T-cell (primary cell): ENCODE results near the gene MYBL2. TPM values are rescaled to one million over a fixed set of nuclear protein-coding genes. Genes with fewer than 3 reads are reported as not detected.
A peak's percentile ranks its signal among the peaks of the same experiment; 100 is the strongest.

Experiments used
- ATAC-seq, 4 experiments: fragments of 200-7000 bp in 3 of 4; fragments of 150-1000 bp in 1 of 4; cut with Tn5 transposase; replicated peaks in 1 of 4; 1 replicate in 3 of 4; 2 replicates in 1 of 4; pipeline ENCODE4 v1.10.0; 2021; ENCODE audit warnings: moderate library complexity in 3 of 4, mild to moderate bottlenecking in 2 of 4, moderate number of reproducible peaks in 1 of 4
- CTCF ChIA-PET, 2 donors: fragments of 300-600 bp; sonication (Branson Sonifier 250); formaldehyde crosslinking; loops; one replicate each; lab custom pipeline; 2022; ENCODE audit warnings: antibody characterized with exemption in 2 of 2; lab: Charles Lee
- POLR2A ChIA-PET, 2 donors: fragments of 300-600 bp; sonication (Branson Sonifier 250); formaldehyde crosslinking; loops; one replicate each; lab custom pipeline; 2022; ENCODE audit warnings: antibody characterized with exemption in 2 of 2; lab: Charles Lee
- DNase-seq, 35 experiments: peaks; one replicate each; pipeline versions ENCODE4 v3.0.0 to v3.0.0-alpha.2; 2013 to 2023
- H3K27ac ChIP-seq: one replicate; pipeline ENCODE4 v1.5.1; 2013; ENCODE audit warnings: low read length
- H3K27me3 ChIP-seq, 2 experiments: replicated peaks in 1 of 2; 1 replicate in 1 of 2; 2 replicates in 1 of 2; pipeline versions ENCODE4 v1.6.1 to v1.7.0; 2013; ENCODE audit warnings: low read length in 1 of 2, mixed read lengths in 1 of 2; ENCODE audit not compliant: control insufficient read depth in 2 of 2, insufficient read depth in 2 of 2; ENCODE audit errors: extremely low read depth in 1 of 2
- H3K36me3 ChIP-seq, 2 donors: 1 replicate in 1 of 2; 2 replicates in 1 of 2; pipeline versions ENCODE4 v1.6.1 to v1.7.0; 2013; ENCODE audit warnings: low read length in 1 of 2; ENCODE audit not compliant: control insufficient read depth in 2 of 2, insufficient read depth in 1 of 2; ENCODE audit errors: extremely low read depth in 1 of 2
- H3K4me1 ChIP-seq, 2 experiments: 1 replicate in 1 of 2; 2 replicates in 1 of 2; pipeline versions ENCODE4 v1.6.1 to v1.7.0; 2013; ENCODE audit warnings: low read length in 2 of 2, mixed read lengths in 1 of 2; ENCODE audit not compliant: insufficient read depth in 2 of 2, control insufficient read depth in 1 of 2; ENCODE audit errors: extremely low read depth in 1 of 2
- H3K4me3 ChIP-seq, 2 donors: 1 replicate in 1 of 2; 2 replicates in 1 of 2; pipeline versions ENCODE4 v1.5.1 to v1.7.0; 2013; ENCODE audit warnings: mild to moderate bottlenecking in 2 of 2, low read length in 1 of 2, moderate library complexity in 1 of 2; ENCODE audit not compliant: control insufficient read depth in 1 of 2; ENCODE audit errors: extremely low read depth in 1 of 2
- H3K9me3 ChIP-seq: 2 replicates; pipeline ENCODE4 v1.7.0; 2013
- H3K27ac Mint-ChIP-seq, 2 donors: one replicate each; pipeline ENCODE4 v1.8.0; 2020 to 2021; ENCODE audit warnings: mild to moderate bottlenecking in 2 of 2, mixed read lengths in 2 of 2
- H3K27me3 Mint-ChIP-seq, 2 donors: one replicate each; pipeline ENCODE4 v1.8.0; 2021 to 2022; ENCODE audit warnings: mixed read lengths in 2 of 2
- H3K36me3 Mint-ChIP-seq: one replicate; pipeline ENCODE4 v1.8.0; 2021; ENCODE audit warnings: mixed read lengths
- H3K4me1 Mint-ChIP-seq, 3 donors: one replicate each; pipeline ENCODE4 v1.8.0; 2020 to 2022; ENCODE audit warnings: mixed read lengths in 3 of 3, mild to moderate bottlenecking in 1 of 3
- H3K4me3 Mint-ChIP-seq, 3 donors: one replicate each; pipeline ENCODE4 v1.8.0; 2020 to 2022; ENCODE audit warnings: mild to moderate bottlenecking in 3 of 3, mixed read lengths in 3 of 3, moderate library complexity in 3 of 3
- H3K9me3 Mint-ChIP-seq, 3 donors: one replicate each; pipeline ENCODE4 v1.8.0; 2020 to 2022; ENCODE audit warnings: mixed read lengths in 3 of 3
- WGBS: methylation state at CpG from one replicate; pipeline ENCODE4 v1.1.5; 2013; ENCODE audit warnings: missing lambda C conversion rate; ENCODE audit not compliant: insufficient coverage; 5-methylcytosine and 5-hydroxymethylcytosine counted together
- total RNA-seq, 35 experiments: library from RNA in 6 of 35; stranded (reverse) in 6 of 35; fragments of 120-200 nt in 1 of 35; gene quantifications; one replicate each; pipeline versions ENCODE4 v1.2.1 to v1.2.4 and lab custom pipeline; 2013 to 2026

The MYBL2 gene
- total RNA-seq, 5 donors from 2014 or later (not counting 1 experiment from before 2014, with no cell fraction given): 1.2 to 3.0 (median 1.4) TPM

GRCh38 chr20:43665466-43666176 is 1.3 kb upstream of the MYBL2 start:
- Mint-ChIP-seq H3K27ac (no peak overlapping the region), H3K9me3 (no peaks in the 10 kb centered on the region), H3K27me3 (peaks cover 18 to 30% of the 10 kb centered on the region in 2 donors), H3K4me3 (peak overlapping the region; percentile 32 to 65 (median 59)), H3K4me1 (peaks cover 0 to 11% (median 4%) of the 10 kb centered on the region in 3 donors), H3K36me3 (no peaks in the 10 kb centered on the region)
- Histone ChIP-seq H3K36me3 (no peaks in the 10 kb centered on the region), H3K9me3 (no peaks in the 10 kb centered on the region), H3K27me3 (peaks cover 0 to 44% of the 10 kb centered on the region in 2 experiments), H3K27ac (no peak overlapping the region), H3K4me1 (peaks cover 4 to 15% of the 10 kb centered on the region in 2 experiments), H3K4me3 (no peak overlapping the region)
- 60% methylated on average over 3 of the region's 6 CpGs for WGBS
- ChIA-PET CTCF (interaction anchor here in 1 of 2 donors (0.6 kb wide), 1 partner anchor 75 kb away, joined by 3 read pairs; the partner anchor contains the start of gene IFT52), POLR2A (no interaction called here)
- ATAC-seq: no peak
- DNase-seq: no peak

- Mint-ChIP-seq H3K27me3 (peaks cover 23 to 30% of the 10 kb centered on the region in 2 donors), H3K36me3 (no peaks in the 10 kb centered on the region), H3K9me3 (no peaks in the 10 kb centered on the region), H3K27ac (no peak overlapping the region), H3K4me1 (peaks cover 0 to 11% (median 4%) of the 10 kb centered on the region in 3 donors), H3K4me3 (peak overlapping the region; percentile 21 to 47 (median 24))
- Histone ChIP-seq H3K36me3 (no peaks in the 10 kb centered on the region), H3K9me3 (no peaks in the 10 kb centered on the region), H3K4me3 (peak overlapping the region; percentile 5 to 40), H3K27ac (no peak overlapping the region), H3K27me3 (peaks cover 0 to 47% of the 10 kb centered on the region in 2 experiments), H3K4me1 (peaks cover 4 to 15% of the 10 kb centered on the region in 2 experiments)
- ATAC-seq: peak in 2 of 4 experiments; percentile 2 to 15
- POLR2A ChIA-PET: interaction anchor here in 1 of 2 donors (0.6 to 0.9 kb wide), 2 partner anchors 60 to 641 kb away, joined by 3 to 8 read pairs; no protein-coding TSS in a partner anchor
- CTCF ChIA-PET: no interaction called here
- DNase-seq: no peak
- 8% methylated on average over 26 of the region's 34 CpGs for WGBS
Measured at GRCh38 chr20:43667341-43668132, 623 bp downstream of the MYBL2 start.

GRCh38 chr20:43669332-43669731 is 2.4 kb downstream of the MYBL2 start:
- CTCF ChIA-PET: no interaction called here
- Histone ChIP-seq H3K27ac (no peak overlapping the region), H3K9me3 (no peaks in the 10 kb centered on the region), H3K4me3 (no peak overlapping the region), H3K27me3 (peaks cover 0 to 50% of the 10 kb centered on the region in 2 experiments), H3K4me1 (peaks cover 4 to 15% of the 10 kb centered on the region in 2 experiments), H3K36me3 (no peaks in the 10 kb centered on the region)
- no peak overlapping the region for H3K27ac Mint-ChIP-seq
- peaks cover 3% of the 10 kb centered on the region for H3K36me3 Mint-ChIP-seq
- ATAC-seq: no peak
- no peaks in the 10 kb centered on the region for H3K9me3 Mint-ChIP-seq
- peaks cover 23 to 32% of the 10 kb centered on the region in 2 donors for H3K27me3 Mint-ChIP-seq
- POLR2A ChIA-PET: no interaction called here
- DNase-seq: no peak
- peaks cover 0 to 11% (median 4%) of the 10 kb centered on the region in 3 donors for H3K4me1 Mint-ChIP-seq
- no peak overlapping the region for H3K4me3 Mint-ChIP-seq
- 62% methylated on average over 2 of the region's 3 CpGs for WGBS

- Mint-ChIP-seq H3K36me3 (peaks cover 3% of the 10 kb centered on the region), H3K4me1 (peaks cover 0 to 11% (median 4%) of the 10 kb centered on the region in 3 donors), H3K4me3 (no peak overlapping the region), H3K27ac (no peak overlapping the region), H3K9me3 (no peaks in the 10 kb centered on the region), H3K27me3 (peaks cover 23 to 32% of the 10 kb centered on the region in 2 donors)
- 88% methylated on average over 1 of the region's 2 CpGs for WGBS
- ChIA-PET CTCF (no interaction called here), POLR2A (no interaction called here)
- H3K4me1 ChIP-seq: peaks cover 4 to 15% of the 10 kb centered on the region in 2 experiments
- no peak for ATAC-seq
- peaks cover 0 to 47% of the 10 kb centered on the region in 2 experiments for H3K27me3 ChIP-seq
- H3K36me3 ChIP-seq: no peaks in the 10 kb centered on the region
- H3K4me3 ChIP-seq: no peak overlapping the region
- no peak for DNase-seq
- H3K27ac ChIP-seq: no peak overlapping the region
- no peaks in the 10 kb centered on the region for H3K9me3 ChIP-seq
Measured at GRCh38 chr20:43670423-43670822, 3.5 kb downstream of the MYBL2 start.

GRCh38 chr20:43676368-43676767 is 9.5 kb downstream of the MYBL2 start:
- Histone ChIP-seq H3K27ac (no peak overlapping the region), H3K27me3 (peaks cover 0 to 6% of the 10 kb centered on the region in 2 experiments), H3K4me3 (no peak overlapping the region), H3K9me3 (no peaks in the 10 kb centered on the region), H3K4me1 (peaks cover 0 to under 1% of the 10 kb centered on the region in 2 experiments), H3K36me3 (no peaks in the 10 kb centered on the region)
- 100% methylated on average over 2 of the region's 5 CpGs for WGBS
- Mint-ChIP-seq H3K27ac (no peak overlapping the region), H3K9me3 (no peaks in the 10 kb centered on the region), H3K4me3 (no peak overlapping the region), H3K36me3 (peaks cover 3% of the 10 kb centered on the region), H3K27me3 (peaks cover 3 to 7% of the 10 kb centered on the region in 2 donors), H3K4me1 (peaks cover 0 to 4% (median 0%) of the 10 kb centered on the region in 3 donors)
- DNase-seq: no peak
- ChIA-PET CTCF (no interaction called here), POLR2A (no interaction called here)
- ATAC-seq: no peak

GRCh38 chr20:43680981-43681380 is 14.1 kb downstream of the MYBL2 start:
- H3K27ac Mint-ChIP-seq: no peak overlapping the region
- H3K9me3 Mint-ChIP-seq: no peaks in the 10 kb centered on the region
- WGBS: 96% methylated on average over 4 of the region's 7 CpGs

More at GRCh38 chr20:43680981-43681380, 14.1 kb downstream of the MYBL2 start:
- no peaks in the 10 kb centered on the region for H3K36me3 Mint-ChIP-seq
- POLR2A ChIA-PET: no interaction called here
- Histone ChIP-seq H3K36me3 (no peaks in the 10 kb centered on the region), H3K9me3 (no peaks in the 10 kb centered on the region), H3K4me1 (peaks cover 0 to 5% of the 10 kb centered on the region in 2 experiments), H3K27me3 (no peaks in the 10 kb centered on the region), H3K4me3 (no peak overlapping the region), H3K27ac (no peak overlapping the region)
- H3K27me3 Mint-ChIP-seq: peaks cover 0 to 3% of the 10 kb centered on the region in 2 donors
- no peak overlapping the region for H3K4me3 Mint-ChIP-seq
- no peak for ATAC-seq
- DNase-seq: no peak
- H3K4me1 Mint-ChIP-seq: peaks cover 0 to 6% (median 2%) of the 10 kb centered on the region in 3 donors
- CTCF ChIA-PET: interaction anchor here in 1 of 2 donors (0.6 kb wide), 2 partner anchors 10 to 1578 kb away, joined by 3 to 4 read pairs; no protein-coding TSS in a partner anchor
